Measurements from ENCODE around the gene MTG2.

DNA sequence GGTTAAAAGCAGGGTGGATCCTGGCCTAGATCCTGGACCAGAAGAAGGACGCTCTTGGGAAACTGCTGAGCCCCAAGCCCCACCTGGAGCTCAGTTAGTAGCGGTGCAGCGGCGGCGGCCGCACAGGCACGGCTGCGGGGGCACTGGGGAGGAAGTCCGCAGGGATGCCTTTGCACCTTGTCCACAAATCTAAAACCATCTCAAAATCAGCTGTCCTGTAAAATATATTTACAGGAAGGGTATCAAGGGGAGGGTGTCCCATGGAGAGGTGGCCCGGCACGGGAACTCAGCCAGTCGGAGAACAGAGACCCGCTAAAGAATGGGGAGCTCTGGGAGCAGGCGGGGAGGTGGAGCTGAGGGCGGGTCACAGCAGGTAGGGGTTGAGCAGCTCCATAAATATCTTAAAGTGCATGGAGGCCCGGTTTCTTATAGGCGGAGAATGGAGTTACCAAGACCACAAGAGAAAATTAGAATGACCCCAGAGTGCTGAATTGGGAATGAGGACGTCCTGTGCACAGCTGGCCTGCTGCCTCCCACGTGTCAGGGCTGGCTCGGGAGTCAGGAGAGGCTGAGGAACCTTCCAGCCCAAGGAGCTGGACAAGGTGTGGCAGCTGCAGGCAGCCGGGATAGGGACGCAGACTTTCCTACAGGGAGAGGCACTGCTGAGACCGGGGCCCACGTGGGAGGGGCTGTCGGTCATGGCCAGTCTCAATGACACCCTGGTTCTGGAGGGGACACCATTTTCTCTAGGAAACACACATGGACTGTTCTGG is 8.0 kb downstream of the MTG2 start:
- TF ChIP-seq CTCF (IDR thresholded peaks at IDR 0.05) (no peak), POLR2AphosphoS5 (IDR thresholded peaks at IDR 0.05; ENCODE audit: low read depth, low read length) (no peak), SIN3A (IDR thresholded peaks at IDR 0.05; ENCODE audit: borderline replicate concordance, insufficient read depth, low read depth, low read length) (no peak), TCF7L2 (IDR thresholded peaks at IDR 0.05; ENCODE audit: low read depth, low read length) (no peak)
- TF ChIP-seq, protein P1, sequence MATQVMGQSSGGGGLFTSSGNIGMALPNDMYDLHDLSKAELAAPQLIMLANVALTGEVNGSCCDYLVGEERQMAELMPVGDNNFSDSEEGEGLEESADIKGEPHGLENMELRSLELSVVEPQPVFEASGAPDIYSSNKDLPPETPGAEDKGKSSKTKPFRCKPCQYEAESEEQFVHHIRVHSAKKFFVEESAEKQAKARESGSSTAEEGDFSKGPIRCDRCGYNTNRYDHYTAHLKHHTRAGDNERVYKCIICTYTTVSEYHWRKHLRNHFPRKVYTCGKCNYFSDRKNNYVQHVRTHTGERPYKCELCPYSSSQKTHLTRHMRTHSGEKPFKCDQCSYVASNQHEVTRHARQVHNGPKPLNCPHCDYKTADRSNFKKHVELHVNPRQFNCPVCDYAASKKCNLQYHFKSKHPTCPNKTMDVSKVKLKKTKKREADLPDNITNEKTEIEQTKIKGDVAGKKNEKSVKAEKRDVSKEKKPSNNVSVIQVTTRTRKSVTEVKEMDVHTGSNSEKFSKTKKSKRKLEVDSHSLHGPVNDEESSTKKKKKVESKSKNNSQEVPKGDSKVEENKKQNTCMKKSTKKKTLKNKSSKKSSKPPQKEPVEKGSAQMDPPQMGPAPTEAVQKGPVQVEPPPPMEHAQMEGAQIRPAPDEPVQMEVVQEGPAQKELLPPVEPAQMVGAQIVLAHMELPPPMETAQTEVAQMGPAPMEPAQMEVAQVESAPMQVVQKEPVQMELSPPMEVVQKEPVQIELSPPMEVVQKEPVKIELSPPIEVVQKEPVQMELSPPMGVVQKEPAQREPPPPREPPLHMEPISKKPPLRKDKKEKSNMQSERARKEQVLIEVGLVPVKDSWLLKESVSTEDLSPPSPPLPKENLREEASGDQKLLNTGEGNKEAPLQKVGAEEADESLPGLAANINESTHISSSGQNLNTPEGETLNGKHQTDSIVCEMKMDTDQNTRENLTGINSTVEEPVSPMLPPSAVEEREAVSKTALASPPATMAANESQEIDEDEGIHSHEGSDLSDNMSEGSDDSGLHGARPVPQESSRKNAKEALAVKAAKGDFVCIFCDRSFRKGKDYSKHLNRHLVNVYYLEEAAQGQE (IDR thresholded peaks at IDR 0.05; ENCODE audit: insufficient read depth in 1 of 2, low read depth in 2 of 2, low read length in 1 of 2), result no peak
